PC-3 (cell line): ENCODE results near the gene RIMOC1. TPM values are rescaled to one million over a fixed set of nuclear protein-coding genes. Genes with fewer than 3 reads are reported as not detected.

Experiments used
- ATAC-seq: fragments of 200-7000 bp; cut with Tn5 transposase; 2 replicates; pipeline ENCODE4 v1.9.1; 2020; ENCODE audit warnings: mild to moderate bottlenecking, moderate library complexity
- BruUV-seq: library from RNA; stranded (reverse); fragments of 400-500 nt; replicated peaks from 2 replicates; lab custom pipeline; 2021; lab: Mats Ljungman, UMichigan
- CTCF ChIA-PET: fragments of 300-600 bp; sonication (Branson Sonifier 250); formaldehyde crosslinking; loops from one replicate; lab custom pipeline; 2022; ENCODE audit warnings: antibody characterized with exemption; lab: Charles Lee
- POLR2A ChIA-PET: fragments of 300-600 bp; sonication (Branson Sonifier 250); formaldehyde crosslinking; loops from one replicate; lab custom pipeline; 2022; ENCODE audit warnings: antibody characterized with exemption; ENCODE audit not compliant: unreplicated experiment; lab: Charles Lee
- DNase-seq: peaks from one replicate; pipeline ENCODE4 v3.0.0-alpha.2; 2015
- H2AFZ ChIP-seq: fragments of 300-600 bp; sonication (generic); 2 replicates; pipeline ENCODE4 v1.6.0; 2016; ENCODE audit warnings: antibody characterized with exemption, low read length
- H3F3A ChIP-seq: fragments of 300-600 bp; sonication (generic); one replicate; pipeline ENCODE4 v1.6.0; 2017; ENCODE audit warnings: antibody characterized with exemption, low read length, control low read depth, mild to moderate bottlenecking; ENCODE audit not compliant: unreplicated experiment
- H3K27ac ChIP-seq: fragments of 300-600 bp; sonication (generic); 2 replicates; pipeline ENCODE4 v1.5.1; 2016; ENCODE audit warnings: mild to moderate bottlenecking, low read length
- H3K27me3 ChIP-seq: fragments of 300-600 bp; sonication (generic); 2 replicates; pipeline ENCODE4 v1.6.1; 2016; ENCODE audit warnings: low read length, mixed read lengths
- H3K36me3 ChIP-seq: fragments of 300-600 bp; sonication (generic); 2 replicates; pipeline ENCODE4 v1.6.1; 2016; ENCODE audit warnings: low read depth, mixed run types, low read length, mixed read lengths
- H3K4me1 ChIP-seq: fragments of 300-600 bp; sonication (generic); 2 replicates; pipeline ENCODE4 v1.5.1; 2016; ENCODE audit warnings: low read length; ENCODE audit not compliant: insufficient read depth
- H3K4me2 ChIP-seq: fragments of 300-600 bp; sonication (generic); 2 replicates; pipeline ENCODE4 v1.6.0; 2016; ENCODE audit warnings: low read length
- H3K4me3 ChIP-seq: fragments of 300-600 bp; sonication (generic); 2 replicates; pipeline ENCODE4 v1.5.1; 2016; ENCODE audit warnings: mild to moderate bottlenecking, low read length, mixed read lengths
- H3K79me2 ChIP-seq: fragments of 300-600 bp; sonication (generic); 2 replicates; pipeline ENCODE4 v1.6.1; 2017; ENCODE audit warnings: low read length, mixed read lengths
- H3K9ac ChIP-seq: fragments of 300-600 bp; sonication (generic); 2 replicates; pipeline ENCODE4 v1.6.0; 2016; ENCODE audit warnings: mild to moderate bottlenecking, low read length
- H3K9me2 ChIP-seq: fragments of 300-600 bp; sonication (generic); replicated peaks from 2 replicates; pipeline ENCODE4 v1.6.1; 2016; ENCODE audit warnings: mixed run types, low read length, mixed read lengths
- H3K9me3 ChIP-seq: fragments of 300-600 bp; sonication (generic); 2 replicates; pipeline ENCODE4 v1.6.1; 2016; ENCODE audit warnings: low read length, mixed read lengths
- H4K20me1 ChIP-seq: fragments of 300-600 bp; sonication (generic); 2 replicates; pipeline ENCODE4 v1.6.1; 2016; ENCODE audit warnings: low read length, mixed read lengths
- EZH2 ChIP-seq: fragments of 300-600 bp; sonication (generic); IDR thresholded peaks from one replicate; pipeline ENCODE4 v1.6.1; 2017; ENCODE audit warnings: antibody characterized with exemption, mild to moderate bottlenecking, low read length; ENCODE audit not compliant: unreplicated experiment
- EZH2phosphoT487 ChIP-seq: fragments of 300-600 bp; sonication (generic); IDR thresholded peaks from 2 replicates; pipeline ENCODE4 v1.6.1; 2018; ENCODE audit warnings: mild to moderate bottlenecking, antibody characterized with exemption, low read length, borderline replicate concordance
- intact Hi-C: fragments of 100-400 bp; cut with micrococcal nuclease; formaldehyde crosslinking; loops from 2 replicates; pipeline ENCODE4 v1.9.0; 2023
- total RNA-seq: library from RNA; depleted of rRNA; stranded (reverse); fragments of >200 nt; gene quantifications from 2 replicates; pipeline ENCODE4 v1.2.3, GENCODE V29; 2014
- TF ChIP-seq, protein P1 (sequence below): fragments of 300-600 bp; sonication (generic); conservative IDR thresholded peaks from 2 replicates; pipeline ENCODE4 v1.5.1; 2017; ENCODE audit warnings: antibody characterized with exemption, low read depth, mild to moderate bottlenecking, low read length

The RIMOC1 gene
- total RNA-seq, 1 experiment from 2014 or later = 11.3 TPM

DNA sequence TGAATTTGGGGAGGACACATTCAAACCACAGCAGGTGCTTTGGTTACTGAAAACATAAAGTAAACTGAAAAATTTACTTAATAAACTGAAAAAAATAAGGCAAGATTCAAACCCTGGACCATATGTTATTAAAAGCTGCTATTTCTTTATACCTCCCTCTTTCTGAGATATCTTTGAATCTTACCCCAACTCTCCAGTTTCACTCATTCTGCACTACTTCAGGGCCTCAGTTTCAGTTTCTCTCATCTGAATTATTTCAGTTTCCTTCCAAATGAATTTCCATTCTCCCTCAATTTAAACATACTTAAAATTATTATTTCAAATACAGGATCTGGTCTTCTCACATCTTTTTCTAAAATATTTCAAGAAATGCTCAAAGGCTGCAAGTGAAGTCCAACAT lies 29.0 kb upstream of the RIMOC1 start:
- CTCF ChIA-PET = no interaction called here
- BruUV-seq = no TSS peak

DNA sequence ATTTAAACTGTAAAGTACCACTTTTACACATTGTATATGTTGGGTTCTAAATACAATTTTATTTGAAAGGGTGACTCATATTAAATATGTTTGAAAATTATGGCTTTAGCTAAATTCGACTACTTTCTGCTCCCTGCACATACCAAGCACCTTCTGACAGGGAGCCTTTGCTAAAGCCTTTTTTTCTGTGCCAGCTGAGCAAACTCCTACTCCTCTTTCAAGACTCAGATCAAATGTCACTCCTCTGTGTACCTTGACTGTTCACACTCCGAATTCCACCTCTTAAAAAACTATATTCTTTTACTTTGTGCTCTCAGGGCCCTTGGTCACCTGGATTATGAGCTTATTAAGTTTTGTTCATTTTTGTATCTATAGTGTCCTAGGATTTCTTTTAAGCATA lies 27.5 kb upstream of the RIMOC1 start:
- DNase-seq = peak; percentile 36
- intact Hi-C loops = no loop called here

More for the DNA sequence above, 29.0 kb upstream of the RIMOC1 start:
- Histone ChIP-seq H3K4me1 (peaks cover 20% of the 10 kb centered on the region), H3K27ac (no peak overlapping the region), H3K79me2 (no peaks in the 10 kb centered on the region), H3K27me3 (no peaks in the 10 kb centered on the region), H3K4me2 (no peak overlapping the region), H3K9me3 (no peaks in the 10 kb centered on the region), H3F3A (no peaks in the 10 kb centered on the region), H3K9me2 (no peaks in the 10 kb centered on the region), H3K9ac (no peak overlapping the region), H4K20me1 (no peaks in the 10 kb centered on the region), H3K36me3 (no peaks in the 10 kb centered on the region), H2AFZ (no peak overlapping the region), H3K4me3 (no peak overlapping the region)
- intact Hi-C loops = no loop called here
- POLR2A ChIA-PET = no interaction called here
- TF ChIP-seq EZH2phosphoT487 (no peak), EZH2 (no peak)
- TF ChIP-seq, protein P1, sequence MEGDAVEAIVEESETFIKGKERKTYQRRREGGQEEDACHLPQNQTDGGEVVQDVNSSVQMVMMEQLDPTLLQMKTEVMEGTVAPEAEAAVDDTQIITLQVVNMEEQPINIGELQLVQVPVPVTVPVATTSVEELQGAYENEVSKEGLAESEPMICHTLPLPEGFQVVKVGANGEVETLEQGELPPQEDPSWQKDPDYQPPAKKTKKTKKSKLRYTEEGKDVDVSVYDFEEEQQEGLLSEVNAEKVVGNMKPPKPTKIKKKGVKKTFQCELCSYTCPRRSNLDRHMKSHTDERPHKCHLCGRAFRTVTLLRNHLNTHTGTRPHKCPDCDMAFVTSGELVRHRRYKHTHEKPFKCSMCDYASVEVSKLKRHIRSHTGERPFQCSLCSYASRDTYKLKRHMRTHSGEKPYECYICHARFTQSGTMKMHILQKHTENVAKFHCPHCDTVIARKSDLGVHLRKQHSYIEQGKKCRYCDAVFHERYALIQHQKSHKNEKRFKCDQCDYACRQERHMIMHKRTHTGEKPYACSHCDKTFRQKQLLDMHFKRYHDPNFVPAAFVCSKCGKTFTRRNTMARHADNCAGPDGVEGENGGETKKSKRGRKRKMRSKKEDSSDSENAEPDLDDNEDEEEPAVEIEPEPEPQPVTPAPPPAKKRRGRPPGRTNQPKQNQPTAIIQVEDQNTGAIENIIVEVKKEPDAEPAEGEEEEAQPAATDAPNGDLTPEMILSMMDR = no peak
- no peak for ATAC-seq
- no peak for DNase-seq

DNA sequence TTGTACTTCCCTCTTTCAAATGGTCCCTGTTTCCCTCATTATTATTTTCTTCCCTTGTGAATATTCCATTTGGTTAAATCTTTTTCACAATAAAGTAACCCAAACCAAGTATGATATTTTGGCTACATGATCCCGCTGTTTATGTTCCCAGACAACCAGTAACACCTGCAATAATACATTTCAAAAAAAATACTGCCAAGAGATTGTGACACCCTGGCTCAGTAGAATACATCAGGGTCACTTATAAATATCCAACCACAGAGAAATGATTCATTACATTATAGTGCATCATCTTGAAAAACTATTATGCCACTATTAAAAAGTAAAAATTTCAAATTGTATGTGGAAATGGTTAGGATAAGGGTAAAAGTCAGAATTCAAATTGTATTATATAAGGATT lies 26.7 kb upstream of the RIMOC1 start:
- ChIA-PET POLR2A (no interaction called here), CTCF (no interaction called here)
- Histone ChIP-seq H3K4me2 (no peak overlapping the region), H3K9ac (no peak overlapping the region), H3F3A (no peaks in the 10 kb centered on the region), H4K20me1 (no peaks in the 10 kb centered on the region), H3K27ac (no peak overlapping the region), H3K4me1 (peaks cover 19% of the 10 kb centered on the region), H3K9me2 (no peaks in the 10 kb centered on the region), H3K36me3 (no peaks in the 10 kb centered on the region), H2AFZ (no peak overlapping the region), H3K4me3 (no peak overlapping the region), H3K27me3 (no peaks in the 10 kb centered on the region), H3K79me2 (no peaks in the 10 kb centered on the region), H3K9me3 (no peaks in the 10 kb centered on the region)
- TF ChIP-seq EZH2 (no peak), EZH2phosphoT487 (no peak)
- TF ChIP-seq, protein P1 = no peak
- DNase-seq (no peak), ATAC-seq (no peak)
- intact Hi-C loops = no loop called here
- BruUV-seq = no TSS peak

More for the DNA sequence above, 27.5 kb upstream of the RIMOC1 start:
- TF ChIP-seq EZH2 (no peak), EZH2phosphoT487 (no peak)
- TF ChIP-seq, protein P1 = no peak
- Histone ChIP-seq H4K20me1 (no peaks in the 10 kb centered on the region), H3F3A (no peaks in the 10 kb centered on the region), H3K9me3 (no peaks in the 10 kb centered on the region), H3K9ac (no peak overlapping the region), H3K79me2 (no peaks in the 10 kb centered on the region), H3K27ac (no peak overlapping the region), H3K4me3 (no peak overlapping the region), H3K4me2 (no peak overlapping the region), H3K9me2 (no peaks in the 10 kb centered on the region), H3K27me3 (no peaks in the 10 kb centered on the region), H3K36me3 (no peaks in the 10 kb centered on the region), H2AFZ (no peak overlapping the region), H3K4me1 (peaks cover 19% of the 10 kb centered on the region)
- ChIA-PET POLR2A (interaction anchor here (0.8 kb wide), 1 partner anchor 27 kb away, joined by 4 read pairs; the partner anchor contains the start of gene RIMOC1), CTCF (no interaction called here)
- no TSS peak for BruUV-seq
- peak; percentile 55 for ATAC-seq
